HCT116 (cell line): Measurements from ENCODE around the gene RUNX2. TPM values are rescaled to one million over a fixed set of nuclear protein-coding genes. Genes with fewer than 3 reads are reported as not detected.

Experiments
- ATAC-seq: fragments of 200-7000 bp; cut with Tn5 transposase; 2 replicates; pipeline ENCODE4 v1.9.1; 2020; ENCODE audit warnings: mild to moderate bottlenecking, moderate library complexity
- BruUV-seq: library from RNA; stranded (reverse); fragments of 400-500 nt; replicated peaks from 2 replicates; lab custom pipeline; 2021; lab: Mats Ljungman, UMichigan
- CTCF ChIA-PET: fragments of 300-600 bp; sonication (Branson Sonifier 250); formaldehyde crosslinking; loops from one replicate; lab custom pipeline; 2021; ENCODE audit warnings: antibody characterized with exemption; lab: Charles Lee
- POLR2A ChIA-PET: fragments of 300-600, 350-600 bp; sonication (Branson Sonifier 250); formaldehyde crosslinking; loops from one replicate; lab custom pipeline; 2021; ENCODE audit warnings: antibody characterized with exemption; lab: Charles Lee
- RAD21 ChIA-PET, 2 experiments: fragments of 300-600 bp; sonication (Branson Sonifier 250); formaldehyde crosslinking; loops; one replicate each; lab custom pipeline; 2023; ENCODE audit warnings: low total read pairs in 2 of 2; ENCODE audit not compliant: uncharacterized antibody in 2 of 2, unreplicated experiment in 2 of 2, low non-redundant PET in 1 of 2; lab: Charles Lee
- DNase-seq: peaks from one replicate; pipeline ENCODE4 v3.0.0-alpha.2; 2010; ENCODE audit warnings: low read depth, low spot score
- H2AFZ ChIP-seq: fragments of 200-600 bp; shearing (Covaris generic), sonication (generic); 2 replicates; pipeline ENCODE4 v1.6.1; 2017; ENCODE audit warnings: low read depth, mixed run types, mixed read lengths, antibody characterized with exemption, low read length; ENCODE audit not compliant: poor library complexity, severe bottlenecking
- H3K27ac ChIP-seq: 2 replicates; pipeline ENCODE4 v1.5.1; 2012; ENCODE audit warnings: low read depth, low read length
- H3K27me3 ChIP-seq: fragments of 200-600 bp; sonication (generic); 2 replicates; pipeline ENCODE4 v1.6.1; 2016; ENCODE audit warnings: mixed run types, low read length, mixed read lengths; ENCODE audit not compliant: insufficient read depth
- H3K36me3 ChIP-seq, 2 experiments: fragments of 200-500 bp in 1 of 2; fragments of 200-600 bp in 1 of 2; sonication (Bioruptor generic) in 1 of 2; sonication (generic) in 1 of 2; 2 replicates each; pipeline versions ENCODE4 v1.5.1 to v1.6.1; 2014 to 2016; ENCODE audit warnings: low read length in 2 of 2, inconsistent platforms in 1 of 2, mixed read lengths in 1 of 2, mixed run types in 1 of 2; ENCODE audit not compliant: insufficient read depth in 2 of 2, control insufficient read depth in 1 of 2
- H3K4me1 ChIP-seq, 2 experiments: fragments of 200-600 bp in 1 of 2; sonication (generic) in 1 of 2; 2 replicates each; pipeline versions ENCODE4 v1.5.1 to v1.6.1; 2012 to 2017; ENCODE audit warnings: low read length in 2 of 2, inconsistent platforms in 1 of 2, mild to moderate bottlenecking in 1 of 2, mixed read lengths in 1 of 2, mixed run types in 1 of 2, moderate library complexity in 1 of 2; ENCODE audit not compliant: insufficient read depth in 2 of 2, control insufficient read depth in 1 of 2
- H3K4me2 ChIP-seq: fragments of 200-600 bp; sonication (generic); 2 replicates; pipeline ENCODE4 v1.6.1; 2017; ENCODE audit warnings: mixed run types, low read length, mixed read lengths
- H3K4me3 ChIP-seq, 2 experiments: fragments of 200-600 bp in 1 of 2; sonication (generic) in 1 of 2; replicated peaks in 1 of 2; 2 replicates each; pipeline ENCODE4 v1.5.1; 2011 to 2016; ENCODE audit warnings: low read length in 2 of 2, control low read depth in 1 of 2, low read depth in 1 of 2, mild to moderate bottlenecking in 1 of 2, mixed read lengths in 1 of 2, mixed run types in 1 of 2
- H3K79me2 ChIP-seq: fragments of 200-600 bp; sonication (generic); 2 replicates; pipeline ENCODE4 v1.6.1; 2017; ENCODE audit warnings: mild to moderate bottlenecking, mixed run types, low read length, moderate library complexity, mixed read lengths; ENCODE audit not compliant: insufficient read depth
- H3K9ac ChIP-seq: fragments of 200-600 bp; sonication (generic); 2 replicates; pipeline ENCODE4 v1.6.1; 2016; ENCODE audit warnings: low read length, mixed read lengths
- H3K9me2 ChIP-seq: fragments of 200-600 bp; sonication (generic), shearing (Covaris generic); 2 replicates; pipeline ENCODE4 v1.6.1; 2017; ENCODE audit warnings: mixed run types, mild to moderate bottlenecking, moderate library complexity; ENCODE audit not compliant: insufficient read depth
- H3K9me3 ChIP-seq, 2 experiments: fragments of 200-500 bp in 1 of 2; fragments of 200-600 bp in 1 of 2; sonication (Bioruptor generic) in 1 of 2; sonication (generic) in 1 of 2; 2 replicates each; pipeline ENCODE4 v1.6.1; 2014 to 2017; ENCODE audit warnings: low read length in 2 of 2, mixed read lengths in 2 of 2, inconsistent platforms in 1 of 2, low read depth in 1 of 2, mild to moderate bottlenecking in 1 of 2, mixed run types in 1 of 2, moderate library complexity in 1 of 2; ENCODE audit not compliant: control insufficient read depth in 1 of 2, insufficient read depth in 1 of 2
- H4K20me1 ChIP-seq: fragments of 200-600 bp; sonication (generic), shearing (Covaris generic); 2 replicates; pipeline ENCODE4 v1.6.1; 2017; ENCODE audit warnings: mixed run types, mild to moderate bottlenecking, moderate library complexity; ENCODE audit not compliant: insufficient read depth
- CBX3 ChIP-seq: IDR thresholded peaks from 2 replicates; pipeline ENCODE4 v1.6.1; 2012; ENCODE audit warnings: low read depth
- CEBPB ChIP-seq: IDR thresholded peaks from 2 replicates; pipeline ENCODE4 v1.6.1; 2012; ENCODE audit warnings: low read depth
- EGR1 ChIP-seq: IDR thresholded peaks from 2 replicates; pipeline ENCODE4 v1.6.1; 2012; ENCODE audit warnings: low read depth
- ELF1 ChIP-seq: IDR thresholded peaks from 2 replicates; pipeline ENCODE4 v1.6.1; 2012; ENCODE audit warnings: low read depth, borderline replicate concordance
- EZH2 ChIP-seq: fragments of 200-600 bp; sonication (generic); IDR thresholded peaks from 2 replicates; pipeline ENCODE4 v1.6.1; 2017; ENCODE audit warnings: antibody characterized with exemption, mixed run types
- EZH2phosphoT487 ChIP-seq: fragments of 200-600 bp; IDR thresholded peaks from 2 replicates; pipeline ENCODE4 v1.6.1; 2018; ENCODE audit warnings: antibody characterized with exemption, borderline replicate concordance
- FOSL1 ChIP-seq: IDR thresholded peaks from 2 replicates; pipeline ENCODE4 v1.6.1; 2012; ENCODE audit warnings: low read depth
- JUND ChIP-seq: IDR thresholded peaks from 2 replicates; pipeline ENCODE4 v1.6.1; 2012
- POLR2A ChIP-seq: IDR thresholded peaks from 2 replicates; pipeline ENCODE4 v1.7.0; 2011; ENCODE audit warnings: borderline replicate concordance; ENCODE audit not compliant: insufficient read depth, insufficient read length; ENCODE audit errors: extremely low read depth
- POLR2AphosphoS5 ChIP-seq: IDR thresholded peaks from 2 replicates; pipeline ENCODE4 v1.6.1; 2011; ENCODE audit warnings: mild to moderate bottlenecking, low read depth, low read length, moderate library complexity
- SIN3A ChIP-seq: IDR thresholded peaks from 2 replicates; pipeline ENCODE4 v1.6.1; 2012; ENCODE audit warnings: low read depth
- SP1 ChIP-seq: IDR thresholded peaks from 2 replicates; pipeline ENCODE4 v1.6.1; 2012; ENCODE audit warnings: low read depth
- SRF ChIP-seq: IDR thresholded peaks from 2 replicates; pipeline ENCODE4 v1.6.1; 2012; ENCODE audit warnings: low read depth
- TCF7L2 ChIP-seq: IDR thresholded peaks from 2 replicates; pipeline ENCODE4 v1.7.0; 2011; ENCODE audit warnings: borderline replicate concordance, inconsistent platforms; ENCODE audit not compliant: insufficient read depth, insufficient read length; ENCODE audit errors: extremely low read depth
- YY1 ChIP-seq: IDR thresholded peaks from 2 replicates; pipeline ENCODE4 v1.6.1; 2011; ENCODE audit warnings: low read length, low read depth, moderate library complexity, mild to moderate bottlenecking; ENCODE audit not compliant: insufficient replicate concordance; ENCODE audit errors: extremely low read depth
- ZNF274 ChIP-seq: fragments of 200-500 bp; sonication (Bioruptor generic); IDR thresholded peaks from 2 replicates; pipeline ENCODE4 v1.6.1; 2014; ENCODE audit warnings: mild to moderate bottlenecking, low read depth, low read length, inconsistent platforms
- intact Hi-C: fragments of 100-400 bp; cut with micrococcal nuclease; formaldehyde crosslinking; loops from 2 replicates; pipeline ENCODE4 v1.10.0; 2022
- total RNA-seq: library from RNA; stranded (reverse); gene quantifications from one replicate; pipeline ENCODE4 v1.2.1, GENCODE V29; 2021; ENCODE audit not compliant: unreplicated experiment
- TF ChIP-seq, protein P1 (sequence below): IDR thresholded peaks from 2 replicates; pipeline ENCODE4 v1.6.1; 2012; ENCODE audit warnings: low read depth
- TF ChIP-seq, protein P2 (sequence below): IDR thresholded peaks from 2 replicates; pipeline ENCODE4 v1.6.1; 2012

Gene RUNX2
- total RNA-seq, 1 experiment from 2014 or later = 1.1 TPM

DNA sequence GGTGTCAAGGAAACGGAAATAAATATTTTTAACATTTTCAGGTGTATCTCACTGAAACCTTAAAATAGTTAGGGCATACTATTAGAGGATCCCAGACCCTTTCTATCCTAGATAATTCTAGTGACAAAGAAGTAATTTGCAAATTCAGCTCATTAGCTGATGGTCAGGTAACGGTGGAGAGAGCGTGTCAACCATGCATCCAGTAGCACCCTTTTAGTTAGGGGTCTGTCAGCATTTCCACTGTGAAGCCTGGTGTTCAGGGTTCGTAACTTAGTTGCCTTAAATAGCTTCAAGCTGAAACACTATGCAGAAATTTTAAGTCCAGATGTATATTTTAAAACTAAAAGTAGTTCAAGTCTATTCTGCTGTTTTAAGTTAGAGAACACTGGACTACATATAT, 98.1 kb downstream of the RUNX2 start:
- H4K20me1 ChIP-seq = no peaks in the 10 kb centered on the region
- H3K9me2 ChIP-seq = no peaks in the 10 kb centered on the region
- intact Hi-C loops = no loop called here
- no peak overlapping the region for H3K4me2 ChIP-seq
- CTCF ChIA-PET = interaction anchor here (1.1 to 1.4 kb wide), 2 partner anchors 288 to 758 kb away, joined by 3 to 5 read pairs; no protein-coding TSS in a partner anchor
- H3K9ac ChIP-seq = no peak overlapping the region
- H3K79me2 ChIP-seq = no peaks in the 10 kb centered on the region
- no peak overlapping the region for H3K27ac ChIP-seq
- peaks cover 4% of the 10 kb centered on the region; the same call in 1 of the 2 replicates for H3K27me3 ChIP-seq
- RAD21 ChIA-PET = no interaction called here
- no peaks in the 10 kb centered on the region for H3K36me3 ChIP-seq
- no peaks in the 10 kb centered on the region for H3K9me3 ChIP-seq
- no peak overlapping the region for H3K4me3 ChIP-seq
- H2AFZ ChIP-seq = no peak overlapping the region
- peaks cover 0 to 11% of the 10 kb centered on the region in 2 experiments; a peak in 3 of 4 replicates for H3K4me1 ChIP-seq
- BruUV-seq = no TSS peak
- no peak for TF ChIP-seq ELF1
- no peak for TF ChIP-seq POLR2AphosphoS5
- TF ChIP-seq CBX3 = no peak
- TF ChIP-seq EZH2 = no peak
- TF ChIP-seq TCF7L2 = no peak
- no peak for DNase-seq
- no peak for ATAC-seq
- POLR2A ChIA-PET = interaction anchor here (0.7 kb wide), 1 partner anchor 48 kb away, joined by 4 read pairs; no protein-coding TSS in a partner anchor

DNA sequence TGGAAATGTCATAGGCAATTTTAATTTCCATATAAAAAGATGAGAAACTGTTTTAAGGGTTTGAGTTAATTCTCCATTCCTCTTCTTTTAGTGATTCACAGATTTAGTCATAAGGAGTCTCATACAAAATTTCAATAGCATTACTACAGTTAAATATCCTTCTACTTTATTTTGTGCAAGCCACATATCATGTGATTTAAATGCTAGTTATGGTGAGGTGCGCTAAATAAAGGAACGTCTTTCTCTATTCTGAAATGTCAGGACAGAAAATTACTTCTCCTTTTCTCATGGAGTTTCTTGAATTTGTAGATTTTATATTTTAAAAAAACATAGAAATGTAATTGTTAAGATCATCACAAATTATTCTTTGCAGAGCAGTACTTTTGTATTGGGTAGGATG, 99.6 kb downstream of the RUNX2 start:
- Histone ChIP-seq H3K9me3 (no peaks in the 10 kb centered on the region), H3K9ac (no peak overlapping the region), H3K4me1 (peaks cover 2 to 7% of the 10 kb centered on the region in 2 experiments; a peak in 2 of 4 replicates), H3K36me3 (no peaks in the 10 kb centered on the region), H3K27ac (no peak overlapping the region), H4K20me1 (no peaks in the 10 kb centered on the region), H3K27me3 (no peaks in the 10 kb centered on the region), H3K4me2 (no peak overlapping the region), H3K4me3 (no peak overlapping the region), H3K79me2 (no peaks in the 10 kb centered on the region), H3K9me2 (no peaks in the 10 kb centered on the region), H2AFZ (no peak overlapping the region)
- POLR2A ChIA-PET = no interaction called here
- CTCF ChIA-PET = no interaction called here
- ATAC-seq (no peak), DNase-seq (no peak)
- intact Hi-C loops = no loop called here
- RAD21 ChIA-PET = no interaction called here
- no TSS peak for BruUV-seq
- TF ChIP-seq TCF7L2 = no peak
- TF ChIP-seq SIN3A = no peak
- TF ChIP-seq CBX3 = no peak
- no peak for TF ChIP-seq FOSL1
- TF ChIP-seq ZNF274 = no peak
- TF ChIP-seq CEBPB = no peak
- no peak for TF ChIP-seq SRF
- TF ChIP-seq ELF1 = no peak
- TF ChIP-seq, protein P1, sequence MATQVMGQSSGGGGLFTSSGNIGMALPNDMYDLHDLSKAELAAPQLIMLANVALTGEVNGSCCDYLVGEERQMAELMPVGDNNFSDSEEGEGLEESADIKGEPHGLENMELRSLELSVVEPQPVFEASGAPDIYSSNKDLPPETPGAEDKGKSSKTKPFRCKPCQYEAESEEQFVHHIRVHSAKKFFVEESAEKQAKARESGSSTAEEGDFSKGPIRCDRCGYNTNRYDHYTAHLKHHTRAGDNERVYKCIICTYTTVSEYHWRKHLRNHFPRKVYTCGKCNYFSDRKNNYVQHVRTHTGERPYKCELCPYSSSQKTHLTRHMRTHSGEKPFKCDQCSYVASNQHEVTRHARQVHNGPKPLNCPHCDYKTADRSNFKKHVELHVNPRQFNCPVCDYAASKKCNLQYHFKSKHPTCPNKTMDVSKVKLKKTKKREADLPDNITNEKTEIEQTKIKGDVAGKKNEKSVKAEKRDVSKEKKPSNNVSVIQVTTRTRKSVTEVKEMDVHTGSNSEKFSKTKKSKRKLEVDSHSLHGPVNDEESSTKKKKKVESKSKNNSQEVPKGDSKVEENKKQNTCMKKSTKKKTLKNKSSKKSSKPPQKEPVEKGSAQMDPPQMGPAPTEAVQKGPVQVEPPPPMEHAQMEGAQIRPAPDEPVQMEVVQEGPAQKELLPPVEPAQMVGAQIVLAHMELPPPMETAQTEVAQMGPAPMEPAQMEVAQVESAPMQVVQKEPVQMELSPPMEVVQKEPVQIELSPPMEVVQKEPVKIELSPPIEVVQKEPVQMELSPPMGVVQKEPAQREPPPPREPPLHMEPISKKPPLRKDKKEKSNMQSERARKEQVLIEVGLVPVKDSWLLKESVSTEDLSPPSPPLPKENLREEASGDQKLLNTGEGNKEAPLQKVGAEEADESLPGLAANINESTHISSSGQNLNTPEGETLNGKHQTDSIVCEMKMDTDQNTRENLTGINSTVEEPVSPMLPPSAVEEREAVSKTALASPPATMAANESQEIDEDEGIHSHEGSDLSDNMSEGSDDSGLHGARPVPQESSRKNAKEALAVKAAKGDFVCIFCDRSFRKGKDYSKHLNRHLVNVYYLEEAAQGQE = no peak
- no peak for TF ChIP-seq EGR1
- TF ChIP-seq POLR2AphosphoS5 = no peak
- no peak for TF ChIP-seq YY1
- TF ChIP-seq, protein P2, sequence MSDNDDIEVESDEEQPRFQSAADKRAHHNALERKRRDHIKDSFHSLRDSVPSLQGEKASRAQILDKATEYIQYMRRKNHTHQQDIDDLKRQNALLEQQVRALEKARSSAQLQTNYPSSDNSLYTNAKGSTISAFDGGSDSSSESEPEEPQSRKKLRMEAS = no peak
- TF ChIP-seq POLR2A = no peak
- TF ChIP-seq JUND = no peak
- no peak for TF ChIP-seq SP1
- no peak for TF ChIP-seq EZH2phosphoT487
